ENCODE results near the gene CTNNA2. TPM values are rescaled to one million over a fixed set of nuclear protein-coding genes. Genes with fewer than 3 reads are reported as not detected.

CTNNA2 gene
- total RNA-seq, 1 experiment from 2014 or later, result 0.54 TPM

DNA sequence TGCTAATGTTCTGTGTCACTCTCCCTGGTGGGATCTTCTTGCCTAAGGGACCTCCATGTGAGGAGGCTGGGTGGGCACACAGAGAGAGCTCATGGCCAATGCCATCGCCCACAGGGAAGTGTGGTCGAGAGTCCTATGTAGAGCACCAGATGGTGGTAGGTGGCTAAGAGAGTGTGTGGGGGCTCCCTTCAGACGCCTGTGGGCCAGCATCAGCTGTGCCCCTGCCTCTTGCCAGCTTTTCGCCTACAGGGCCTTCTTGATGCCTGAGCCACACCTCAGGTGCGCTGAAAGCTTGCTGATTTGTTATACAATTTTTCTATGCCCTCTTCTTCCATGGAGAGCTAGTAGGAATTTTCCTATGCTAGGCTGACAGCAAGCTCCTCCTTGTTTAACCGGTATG lies 753.4 kb downstream of the CTNNA2 start:
- Histone ChIP-seq H3K27me3 (ENCODE audit: control insufficient read depth, insufficient read depth, low read length) (no peaks in the 10 kb centered on the region), H3K4me1 (ENCODE audit: control insufficient read depth, insufficient read depth, low read length) (no peaks in the 10 kb centered on the region), H3K9me3 (ENCODE audit: control insufficient read depth, insufficient read depth, low read depth, low read length) (no peaks in the 10 kb centered on the region), H3K27ac (ENCODE audit: low read length) (no peak overlapping the region), H3K36me3 (ENCODE audit: control insufficient read depth, insufficient read depth, low read length) (no peaks in the 10 kb centered on the region), H3K4me3 (ENCODE audit: low read depth in 2 of 2, low read length in 2 of 2) (no peak overlapping the region)
- CTCF ChIA-PET, result no interaction called here
- ATAC-seq (no peak), DNase-seq (ENCODE audit: low read depth, low spot score) (no peak)
- TF ChIP-seq SIN3A (IDR thresholded peaks at IDR 0.05; ENCODE audit: borderline replicate concordance, insufficient read depth, low read depth, low read length), result no peak
- no peak for TF ChIP-seq POLR2AphosphoS5 (IDR thresholded peaks at IDR 0.05; ENCODE audit: low read depth, low read length)
- TF ChIP-seq, protein P1, sequence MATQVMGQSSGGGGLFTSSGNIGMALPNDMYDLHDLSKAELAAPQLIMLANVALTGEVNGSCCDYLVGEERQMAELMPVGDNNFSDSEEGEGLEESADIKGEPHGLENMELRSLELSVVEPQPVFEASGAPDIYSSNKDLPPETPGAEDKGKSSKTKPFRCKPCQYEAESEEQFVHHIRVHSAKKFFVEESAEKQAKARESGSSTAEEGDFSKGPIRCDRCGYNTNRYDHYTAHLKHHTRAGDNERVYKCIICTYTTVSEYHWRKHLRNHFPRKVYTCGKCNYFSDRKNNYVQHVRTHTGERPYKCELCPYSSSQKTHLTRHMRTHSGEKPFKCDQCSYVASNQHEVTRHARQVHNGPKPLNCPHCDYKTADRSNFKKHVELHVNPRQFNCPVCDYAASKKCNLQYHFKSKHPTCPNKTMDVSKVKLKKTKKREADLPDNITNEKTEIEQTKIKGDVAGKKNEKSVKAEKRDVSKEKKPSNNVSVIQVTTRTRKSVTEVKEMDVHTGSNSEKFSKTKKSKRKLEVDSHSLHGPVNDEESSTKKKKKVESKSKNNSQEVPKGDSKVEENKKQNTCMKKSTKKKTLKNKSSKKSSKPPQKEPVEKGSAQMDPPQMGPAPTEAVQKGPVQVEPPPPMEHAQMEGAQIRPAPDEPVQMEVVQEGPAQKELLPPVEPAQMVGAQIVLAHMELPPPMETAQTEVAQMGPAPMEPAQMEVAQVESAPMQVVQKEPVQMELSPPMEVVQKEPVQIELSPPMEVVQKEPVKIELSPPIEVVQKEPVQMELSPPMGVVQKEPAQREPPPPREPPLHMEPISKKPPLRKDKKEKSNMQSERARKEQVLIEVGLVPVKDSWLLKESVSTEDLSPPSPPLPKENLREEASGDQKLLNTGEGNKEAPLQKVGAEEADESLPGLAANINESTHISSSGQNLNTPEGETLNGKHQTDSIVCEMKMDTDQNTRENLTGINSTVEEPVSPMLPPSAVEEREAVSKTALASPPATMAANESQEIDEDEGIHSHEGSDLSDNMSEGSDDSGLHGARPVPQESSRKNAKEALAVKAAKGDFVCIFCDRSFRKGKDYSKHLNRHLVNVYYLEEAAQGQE (IDR thresholded peaks at IDR 0.05; ENCODE audit: insufficient read depth in 1 of 2, low read depth in 2 of 2, low read length in 1 of 2), result no peak
- TF ChIP-seq, protein P2, sequence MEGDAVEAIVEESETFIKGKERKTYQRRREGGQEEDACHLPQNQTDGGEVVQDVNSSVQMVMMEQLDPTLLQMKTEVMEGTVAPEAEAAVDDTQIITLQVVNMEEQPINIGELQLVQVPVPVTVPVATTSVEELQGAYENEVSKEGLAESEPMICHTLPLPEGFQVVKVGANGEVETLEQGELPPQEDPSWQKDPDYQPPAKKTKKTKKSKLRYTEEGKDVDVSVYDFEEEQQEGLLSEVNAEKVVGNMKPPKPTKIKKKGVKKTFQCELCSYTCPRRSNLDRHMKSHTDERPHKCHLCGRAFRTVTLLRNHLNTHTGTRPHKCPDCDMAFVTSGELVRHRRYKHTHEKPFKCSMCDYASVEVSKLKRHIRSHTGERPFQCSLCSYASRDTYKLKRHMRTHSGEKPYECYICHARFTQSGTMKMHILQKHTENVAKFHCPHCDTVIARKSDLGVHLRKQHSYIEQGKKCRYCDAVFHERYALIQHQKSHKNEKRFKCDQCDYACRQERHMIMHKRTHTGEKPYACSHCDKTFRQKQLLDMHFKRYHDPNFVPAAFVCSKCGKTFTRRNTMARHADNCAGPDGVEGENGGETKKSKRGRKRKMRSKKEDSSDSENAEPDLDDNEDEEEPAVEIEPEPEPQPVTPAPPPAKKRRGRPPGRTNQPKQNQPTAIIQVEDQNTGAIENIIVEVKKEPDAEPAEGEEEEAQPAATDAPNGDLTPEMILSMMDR (IDR thresholded peaks at IDR 0.05), result no peak
- no peak for TF ChIP-seq TCF7L2 (IDR thresholded peaks at IDR 0.05; ENCODE audit: low read depth, low read length)
- in situ Hi-C loops (cut with HindIII; ENCODE audit: low pct_unique_long_range_greater_than_20kb, low sequenced_read_pairs), result no loop called here
- intact Hi-C loops (cut with micrococcal nuclease; ENCODE audit: unreplicated experiment), result no loop called here
- POLR2A ChIA-PET, result no interaction called here
- no TSS peak for BruUV-seq (replicated peaks)

DNA sequence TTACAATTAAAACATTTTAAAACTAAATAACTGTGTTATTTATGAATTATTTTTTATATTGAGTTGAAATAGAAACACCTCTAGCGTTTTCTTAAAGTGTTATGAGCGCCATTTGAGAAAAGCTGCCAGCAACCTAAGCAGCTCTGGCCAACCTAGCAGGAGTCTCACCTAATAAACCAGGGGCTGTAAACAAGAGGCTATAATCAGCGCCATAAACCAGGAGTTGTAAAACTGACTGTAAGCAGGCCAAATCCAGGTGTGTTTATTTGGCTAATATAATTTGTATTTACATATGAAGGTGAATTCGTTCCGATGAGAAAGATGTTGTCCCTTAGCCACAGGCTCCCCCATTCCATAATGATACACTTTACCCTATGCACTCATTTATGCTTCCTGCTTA lies 757.0 kb downstream of the CTNNA2 start:
- Histone ChIP-seq H3K4me3 (ENCODE audit: low read depth in 2 of 2, low read length in 2 of 2) (no peak overlapping the region), H3K27ac (ENCODE audit: low read length) (no peak overlapping the region), H3K36me3 (ENCODE audit: control insufficient read depth, insufficient read depth, low read length) (no peaks in the 10 kb centered on the region), H3K9me3 (ENCODE audit: control insufficient read depth, insufficient read depth, low read depth, low read length) (no peaks in the 10 kb centered on the region), H3K4me1 (ENCODE audit: control insufficient read depth, insufficient read depth, low read length) (no peaks in the 10 kb centered on the region), H3K27me3 (ENCODE audit: control insufficient read depth, insufficient read depth, low read length) (no peaks in the 10 kb centered on the region)
- BruUV-seq (replicated peaks), result no TSS peak
- ChIA-PET POLR2A (no interaction called here), CTCF (no interaction called here)
- intact Hi-C loops (cut with micrococcal nuclease; ENCODE audit: unreplicated experiment), result no loop called here
- no peak for DNase-seq (ENCODE audit: low read depth, low spot score)
- in situ Hi-C loops (cut with HindIII; ENCODE audit: low pct_unique_long_range_greater_than_20kb, low sequenced_read_pairs), result no loop called here
- TF ChIP-seq POLR2AphosphoS5 (IDR thresholded peaks at IDR 0.05; ENCODE audit: low read depth, low read length) (no peak), SIN3A (IDR thresholded peaks at IDR 0.05; ENCODE audit: borderline replicate concordance, insufficient read depth, low read depth, low read length) (no peak), TCF7L2 (IDR thresholded peaks at IDR 0.05; ENCODE audit: low read depth, low read length) (no peak)
- TF ChIP-seq, protein P1 (IDR thresholded peaks at IDR 0.05; ENCODE audit: insufficient read depth in 1 of 2, low read depth in 2 of 2, low read length in 1 of 2), result no peak
- TF ChIP-seq, protein P2 (IDR thresholded peaks at IDR 0.05), result no peak
- ATAC-seq, result no peak

Measured in Panc1 (cell line).